Thyroid gland (tissue), 4 donors: ENCODE measurements around the gene TCERG1. TPM values are rescaled to one million over a fixed set of nuclear protein-coding genes. Genes with fewer than 3 reads are reported as not detected.

Source experiments
- DNase-seq, 2 donors: peaks; one replicate each; pipeline ENCODE4 v3.0.0-alpha.2; 2019
- H3K27ac ChIP-seq, 3 donors: fragments of 200-600 bp; sonication (generic); 1 replicate in 2 of 3; 2 replicates in 1 of 3; pipeline ENCODE4 v1.5.1; 2016 to 2019; ENCODE audit warnings: mild to moderate bottlenecking in 1 of 3, moderate library complexity in 1 of 3
- H3K27me3 ChIP-seq: fragments of 200-600 bp; sonication (generic); one replicate; pipeline ENCODE4 v1.5.1; 2019
- H3K36me3 ChIP-seq, 2 donors: fragments of 200-600 bp; sonication (generic); one replicate each; pipeline ENCODE4 v1.5.1; 2016 to 2019
- H3K4me1 ChIP-seq, 2 donors: fragments of 200-600 bp; sonication (generic); one replicate each; pipeline ENCODE4 v1.5.1; 2017 to 2019
- H3K4me3 ChIP-seq, 3 donors: fragments of 200-600 bp; sonication (generic); replicated peaks in 1 of 3; 1 replicate in 2 of 3; 2 replicates in 1 of 3; pipeline ENCODE4 v1.5.1; 2016; ENCODE audit warnings: mild to moderate bottlenecking in 1 of 3
- H3K9me3 ChIP-seq: fragments of 200-600 bp; sonication (generic); one replicate; pipeline ENCODE4 v1.5.1; 2017
- CTCF ChIP-seq, 6 experiments: fragments of 200-600 bp in 3 of 6; fragments of 450-650 bp in 3 of 6; sonication (generic) in 3 of 6; IDR thresholded peaks; one replicate each; pipeline ENCODE4 v1.5.1; 2016 to 2019; ENCODE audit warnings: antibody characterized with exemption in 6 of 6, mild to moderate bottlenecking in 2 of 6, inconsistent platforms in 1 of 6, moderate library complexity in 1 of 6
- POLR2A ChIP-seq, 2 donors: fragments of 450-650 bp; IDR thresholded peaks; one replicate each; pipeline ENCODE4 v1.6.1; 2017; ENCODE audit warnings: antibody characterized with exemption in 2 of 2, mild to moderate bottlenecking in 2 of 2, moderate library complexity in 1 of 2
- WGBS, 2 donors: methylation state at CpG; one replicate each; pipeline ENCODE4 v1.1.5; 2017; 5-methylcytosine and 5-hydroxymethylcytosine counted together
- intact Hi-C: fragments of 100-400 bp; cut with DNase I; formaldehyde crosslinking; loops from one replicate; pipeline ENCODE4 v1.15.1; 2023
- total RNA-seq, 4 donors: library from RNA; depleted of rRNA; stranded (reverse); fragments of >200 nt; gene quantifications; one replicate each; pipeline ENCODE4 v1.2.3, GENCODE V29; 2016

The TCERG1 gene
- 100 to 1,000 TPM in 1 of 4 donors, 10 to 100 TPM in 3; 50.0 to 106 (median 62.4) TPM for total RNA-seq

- intact Hi-C loops: no loop called here
- WGBS, 2 donors: 0 to 1% methylated on average over 53 to 61 of the region's 68 CpGs
Measured at GRCh38 chr5:146446861-146447733, at the start of gene TCERG1. TSS of gene TCERG1 (plus strand) at chr5:146447333. CDS start at chr5:146447350, 17 bp downstream.

GRCh38 chr5:146398826-146399225 is 48.3 kb upstream of the TCERG1 start:
- Histone ChIP-seq H3K4me3 (no peak overlapping the region), H3K4me1 (no peaks in the 10 kb centered on the region), H3K27ac (no peak overlapping the region), H3K36me3 (no peaks in the 10 kb centered on the region), H3K27me3 (no peaks in the 10 kb centered on the region), H3K9me3 (no peaks in the 10 kb centered on the region)
- DNase-seq: no peak
- WGBS, 2 donors: 90 to 95% methylated on average over 4 of the region's 4 CpGs
- TF ChIP-seq CTCF (IDR thresholded peaks at IDR 0.05) (no peak), POLR2A (IDR thresholded peaks at IDR 0.05) (no peak)
- intact Hi-C loops: no loop called here

More at GRCh38 chr5:146446861-146447733, at the start of gene TCERG1:
- Histone ChIP-seq H3K36me3 (no peaks in the 10 kb centered on the region), H3K4me3 (peak within 1 kb of the TSS; percentile 81 to 95 (median 88)), H3K9me3 (no peaks in the 10 kb centered on the region), H3K27me3 (no peaks in the 10 kb centered on the region), H3K27ac (peak within 1 kb of the TSS; percentile 58 to 93 (median 71)), H3K4me1 (peaks cover 6 to 29% of the 10 kb centered on the region in 2 donors)
- peak in 1 of 2 donors; percentile 44 for TF ChIP-seq POLR2A (IDR thresholded peaks at IDR 0.05)
- TF ChIP-seq CTCF (IDR thresholded peaks at IDR 0.05): peak; percentile 37 to 91 (median 70)
- DNase-seq: peak; percentile 99 to 100

- 58 to 62% methylated on average over 1 of the region's 1 CpG for WGBS, 2 donors
- no peaks in the 10 kb centered on the region for H3K4me1 ChIP-seq
- H3K36me3 ChIP-seq: no peaks in the 10 kb centered on the region
- H3K9me3 ChIP-seq: no peaks in the 10 kb centered on the region
- H3K27me3 ChIP-seq: no peaks in the 10 kb centered on the region
- H3K27ac ChIP-seq: no peak overlapping the region
- H3K4me3 ChIP-seq: no peak overlapping the region
- no peak for TF ChIP-seq CTCF (IDR thresholded peaks at IDR 0.05)
- no peak for TF ChIP-seq POLR2A (IDR thresholded peaks at IDR 0.05)
- no peak for DNase-seq
- intact Hi-C loops: no loop called here
Measured at GRCh38 chr5:146399481-146399880, 47.7 kb upstream of the TCERG1 start.

- intact Hi-C loops: no loop called here
- TF ChIP-seq CTCF (IDR thresholded peaks at IDR 0.05): no peak
- no peak for TF ChIP-seq POLR2A (IDR thresholded peaks at IDR 0.05)
- H3K4me1 ChIP-seq: no peaks in the 10 kb centered on the region
- no peaks in the 10 kb centered on the region for H3K27me3 ChIP-seq
- H3K9me3 ChIP-seq: no peaks in the 10 kb centered on the region
- no peak overlapping the region for H3K4me3 ChIP-seq
- WGBS, 2 donors: 67 to 79% methylated on average over 2 of the region's 2 CpGs
- no peak for DNase-seq
- H3K27ac ChIP-seq: no peak overlapping the region
- no peaks in the 10 kb centered on the region for H3K36me3 ChIP-seq
Measured at GRCh38 chr5:146400201-146400600, 46.9 kb upstream of the TCERG1 start.

GRCh38 chr5:146401021-146401420 is 46.1 kb upstream of the TCERG1 start:
- H3K4me3 ChIP-seq: no peak overlapping the region
- no peak overlapping the region for H3K27ac ChIP-seq
- intact Hi-C loops: no loop called here
- H3K27me3 ChIP-seq: no peaks in the 10 kb centered on the region
- TF ChIP-seq POLR2A (IDR thresholded peaks at IDR 0.05) (no peak), CTCF (IDR thresholded peaks at IDR 0.05) (no peak)
- DNase-seq: no peak
- WGBS, 2 donors: 62 to 64% methylated on average over 9 of the region's 9 CpGs
- H3K9me3 ChIP-seq: no peaks in the 10 kb centered on the region
- H3K4me1 ChIP-seq: no peaks in the 10 kb centered on the region
- H3K36me3 ChIP-seq: no peaks in the 10 kb centered on the region
